IMR-90 (cell line): Measurements from ENCODE around the gene COX5B. TPM values are rescaled to one million over a fixed set of nuclear protein-coding genes. Genes with fewer than 3 reads are reported as not detected.

Experiments
- ATAC-seq: fragments of 200-7000 bp; cut with Tn5 transposase; 2 replicates; pipeline ENCODE4 v1.9.1; 2020; ENCODE audit warnings: low read depth, mild to moderate bottlenecking, moderate library complexity
- BruUV-seq: library from RNA; stranded (reverse); fragments of 400-500 nt; replicated peaks from 2 replicates; lab custom pipeline; 2021; lab: Mats Ljungman, UMichigan
- CTCF ChIA-PET: fragments of 300-600 bp; formaldehyde crosslinking; extraction: SDS; loops from one replicate; lab custom pipeline; 2021; ENCODE audit warnings: antibody characterized with exemption; lab: Yijun Ruan, JAX
- POLR2A ChIA-PET: fragments of 300-600 bp; sonication (Branson Sonifier 250); formaldehyde crosslinking; loops from one replicate; lab custom pipeline; 2022; ENCODE audit warnings: antibody characterized with exemption; ENCODE audit not compliant: unreplicated experiment; lab: Charles Lee
- DNase-seq: peaks from one replicate; pipeline ENCODE4 v3.0.0; 2013
- H2AFZ ChIP-seq: replicated peaks from 2 replicates; pipeline ENCODE3; 2013; ENCODE audit warnings: low read length, mild to moderate bottlenecking; ENCODE audit not compliant: poor library complexity
- H2AK5ac ChIP-seq: 2 replicates; pipeline ENCODE4 v1.6.1; 2013; ENCODE audit warnings: low read depth, low read length, inconsistent platforms
- H2AK9ac ChIP-seq: replicated peaks from 2 replicates; pipeline ENCODE3; 2013; ENCODE audit warnings: mild to moderate bottlenecking, low read depth, low read length, moderate library complexity; ENCODE audit not compliant: poor library complexity
- H2BK120ac ChIP-seq: 2 replicates; pipeline ENCODE4 v1.6.1; 2013; ENCODE audit warnings: low read depth, low read length, inconsistent platforms
- H2BK15ac ChIP-seq: 3 replicates; pipeline ENCODE4 v1.6.1; 2013; ENCODE audit warnings: low read depth, low read length, inconsistent platforms
- H2BK20ac ChIP-seq: 2 replicates; pipeline ENCODE4 v1.6.1; 2013; ENCODE audit warnings: low read depth, mild to moderate bottlenecking, inconsistent platforms, low read length, moderate library complexity
- H2BK5ac ChIP-seq: 2 replicates; pipeline ENCODE4 v1.6.1; 2013; ENCODE audit warnings: mild to moderate bottlenecking, low read depth, low read length, inconsistent platforms; ENCODE audit not compliant: poor library complexity, severe bottlenecking
- H3K14ac ChIP-seq: replicated peaks from 2 replicates; pipeline ENCODE4 v1.6.1; 2013; ENCODE audit warnings: low read depth, low read length, inconsistent platforms
- H3K18ac ChIP-seq: 2 replicates; pipeline ENCODE4 v1.6.1; 2013; ENCODE audit warnings: low read depth, low read length, control low read depth
- H3K23ac ChIP-seq: 2 replicates; pipeline ENCODE4 v1.6.1; 2013; ENCODE audit warnings: low read depth, low read length, inconsistent platforms
- H3K27ac ChIP-seq: 2 replicates; pipeline ENCODE4 v1.5.1; 2013; ENCODE audit warnings: mild to moderate bottlenecking, control low read depth, low read length; ENCODE audit not compliant: insufficient read depth
- H3K27me3 ChIP-seq: 2 replicates; pipeline ENCODE4 v1.6.1; 2013; ENCODE audit warnings: low read length; ENCODE audit not compliant: control insufficient read depth, insufficient read depth
- H3K36me3 ChIP-seq: 2 replicates; pipeline ENCODE4 v1.6.1; 2013; ENCODE audit warnings: low read length, mixed read lengths; ENCODE audit not compliant: control insufficient read depth, insufficient read depth
- H3K4ac ChIP-seq: 2 replicates; pipeline ENCODE4 v1.6.1; 2013; ENCODE audit warnings: low read depth, low read length, inconsistent platforms
- H3K4me1 ChIP-seq: 2 replicates; pipeline ENCODE4 v1.6.1; 2013; ENCODE audit warnings: low read length, mixed read lengths; ENCODE audit not compliant: control insufficient read depth, insufficient read depth
- H3K4me2 ChIP-seq: 2 replicates; pipeline ENCODE4 v1.6.1; 2013; ENCODE audit warnings: low read depth, mild to moderate bottlenecking, control low read depth, low read length, moderate library complexity
- H3K4me3 ChIP-seq: 2 replicates; pipeline ENCODE4 v1.5.1; 2013; ENCODE audit warnings: low read depth, mild to moderate bottlenecking, control low read depth, low read length, moderate library complexity; ENCODE audit not compliant: insufficient read depth
- H3K56ac ChIP-seq: 2 replicates; pipeline ENCODE4 v1.6.1; 2013; ENCODE audit warnings: low read length, inconsistent platforms; ENCODE audit not compliant: insufficient read depth; ENCODE audit errors: extremely low read depth
- H3K79me1 ChIP-seq, 2 experiments: 2 replicates each; pipeline ENCODE4 v1.6.1; 2013; ENCODE audit warnings: low read length in 2 of 2, inconsistent platforms in 1 of 2, low read depth in 1 of 2
- H3K9ac ChIP-seq: 2 replicates; pipeline ENCODE4 v1.6.1; 2013; ENCODE audit warnings: low read depth, low read length, control low read depth
- H3K9me1 ChIP-seq: 2 replicates; pipeline ENCODE4 v1.6.1; 2013; ENCODE audit warnings: low read length, inconsistent platforms; ENCODE audit not compliant: insufficient read depth
- H3K9me3 ChIP-seq: 2 replicates; pipeline ENCODE4 v1.6.1; 2013; ENCODE audit warnings: low read length; ENCODE audit not compliant: control insufficient read depth, insufficient read depth
- H4K20me1 ChIP-seq: 2 replicates; pipeline ENCODE4 v1.6.1; 2013; ENCODE audit warnings: low read length, inconsistent platforms; ENCODE audit not compliant: insufficient read depth
- H4K5ac ChIP-seq: 2 replicates; pipeline ENCODE4 v1.6.1; 2013; ENCODE audit warnings: mild to moderate bottlenecking, low read depth, low read length, control low read depth
- H4K8ac ChIP-seq, 2 experiments: 2 replicates each; pipeline ENCODE4 v1.6.1; 2013; ENCODE audit warnings: low read depth in 2 of 2, low read length in 2 of 2, control low read depth in 1 of 2, inconsistent platforms in 1 of 2
- H4K91ac ChIP-seq: 2 replicates; pipeline ENCODE4 v1.6.1; 2013; ENCODE audit warnings: low read depth, low read length, inconsistent platforms; ENCODE audit not compliant: insufficient read depth
- BHLHE40 ChIP-seq: fragments of 150-350 bp; IDR thresholded peaks from 2 replicates; pipeline ENCODE4 v1.6.1; 2016; ENCODE audit warnings: mild to moderate bottlenecking, low read depth, low read length
- CHD1 ChIP-seq: IDR thresholded peaks from 2 replicates; pipeline ENCODE4 v1.6.1; 2012; ENCODE audit warnings: low read depth, low read length, improper control_type of control experiment
- CTCF ChIP-seq: conservative IDR thresholded peaks from 2 replicates; pipeline ENCODE4 v1.5.1; 2012; ENCODE audit warnings: mild to moderate bottlenecking, low read depth, low read length, improper control_type of control experiment
- ELK1 ChIP-seq: fragments of 150-350 bp; IDR thresholded peaks from 2 replicates; pipeline ENCODE4 v1.6.1; 2016; ENCODE audit warnings: low read depth, mild to moderate bottlenecking, low read length, moderate library complexity, borderline replicate concordance
- FOS ChIP-seq: fragments of 150-350 bp; IDR thresholded peaks from 2 replicates; pipeline ENCODE4 v1.6.1; 2016; ENCODE audit warnings: low read depth, low read length
- MAZ ChIP-seq: IDR thresholded peaks from 2 replicates; pipeline ENCODE4 v1.6.1; 2012; ENCODE audit warnings: low read depth, mild to moderate bottlenecking, low read length, improper control_type of control experiment, moderate library complexity, borderline replicate concordance
- MXI1 ChIP-seq: IDR thresholded peaks from 2 replicates; pipeline ENCODE4 v1.6.1; 2012; ENCODE audit warnings: low read depth, mild to moderate bottlenecking, low read length, moderate library complexity, borderline replicate concordance
- NFE2L2 ChIP-seq: fragments of 150-350 bp; IDR thresholded peaks from 2 replicates; pipeline ENCODE4 v1.6.1; 2016; ENCODE audit warnings: low read depth, mild to moderate bottlenecking, low read length
- POLR2A ChIP-seq: IDR thresholded peaks from 2 replicates; pipeline ENCODE4 v1.6.1; 2012; ENCODE audit warnings: mild to moderate bottlenecking, low read depth, low read length
- RAD21 ChIP-seq: IDR thresholded peaks from 2 replicates; pipeline ENCODE4 v1.6.1; 2012; ENCODE audit warnings: low read length, improper control_type of control experiment
- RFX5 ChIP-seq: IDR thresholded peaks from 2 replicates; pipeline ENCODE4 v1.8.0; 2012; ENCODE audit warnings: low read depth, mild to moderate bottlenecking, low read length, moderate library complexity
- SMC3 ChIP-seq: fragments of 150-350 bp; IDR thresholded peaks from 2 replicates; pipeline ENCODE4 v1.6.1; 2016; ENCODE audit warnings: low read depth, mild to moderate bottlenecking, antibody characterized with exemption, low read length, moderate library complexity
- WGBS, 2 experiments: methylation state at CpG; one replicate each; pipeline versions ENCODE4 v1.1.5 to v1.1.7; 2013; ENCODE audit warnings: missing lambda C conversion rate in 2 of 2; ENCODE audit not compliant: insufficient read length in 1 of 2; ENCODE audit errors: extremely low coverage in 2 of 2; 5-methylcytosine and 5-hydroxymethylcytosine counted together
- dilution Hi-C: fragments of 300-500 bp; cut with HindIII; formaldehyde crosslinking; loops from one replicate; pipeline ENCODE4 v1.14.3; 2018; ENCODE audit warnings: low sequenced_read_pairs; ENCODE audit not compliant: unreplicated experiment
- in situ Hi-C: fragments of 300-500 bp; cut with MboI; formaldehyde crosslinking; loops from 3 replicates; pipeline ENCODE4 v1.14.3; 2019; ENCODE audit warnings: low sequenced_read_pairs, inconsistent platforms, mixed read lengths
- intact Hi-C: fragments of 100-400 bp; cut with micrococcal nuclease; formaldehyde crosslinking; loops from 2 replicates; pipeline ENCODE4 v1.10.0; 2022
- polyA plus RNA-seq, 3 experiments: library from polyadenylated mRNA; depleted of rRNA; stranded (reverse); fragments of >200 nt; gene quantifications; 2 replicates each; pipeline ENCODE4 v1.2.3, GENCODE V29; 2012; ENCODE audit warnings: low replicate concordance in 1 of 3
- total RNA-seq: library from RNA; depleted of rRNA; stranded (reverse); fragments of >200 nt; gene quantifications from 2 replicates; pipeline ENCODE4 v1.2.3, GENCODE V29; 2012

The COX5B gene
- total and polyA plus RNA-seq, 2 of the 4 experiments (the other 2 are of a cell fraction), result 140 to 272 TPM

GRCh38 chr2:97675430-97676113, 29.7 kb downstream of the COX5B start:
- ChIA-PET CTCF (interaction anchor here (1.5 kb wide), 1 partner anchor 11 kb away, joined by 4 read pairs; the partner anchor contains the start of gene ACTR1B), POLR2A (interaction anchor here (0.6 kb wide), 1 partner anchor 26 kb away, joined by 3 read pairs; no protein-coding TSS in a partner anchor)
- H2AK5ac ChIP-seq, result no peak overlapping the region
- in situ Hi-C loops (no loop called here), dilution Hi-C loops (no loop called here), intact Hi-C loops (no loop called here)
- H2BK20ac ChIP-seq, result no peak overlapping the region
- no peaks in the 10 kb centered on the region for H3K27me3 ChIP-seq
- H3K9me1 ChIP-seq, result 0 out of 2 replicates have a peak, but pooled peaks cover 3% of the 10 kb centered on the region
- no peak overlapping the region for H3K27ac ChIP-seq
- H2AK9ac ChIP-seq, result no peak overlapping the region
- no peak overlapping the region for H3K9ac ChIP-seq
- H2BK5ac ChIP-seq, result no peak overlapping the region
- peaks cover 2% of the 10 kb centered on the region; the same call in 1 of the 2 replicates for H3K4me1 ChIP-seq
- ATAC-seq (no peak), DNase-seq (no peak)
- H3K4ac ChIP-seq, result no peak overlapping the region
- BruUV-seq, result no TSS peak
- H2BK120ac ChIP-seq, result no peak overlapping the region
- H3K4me3 ChIP-seq, result no peak overlapping the region
- H3K79me1 ChIP-seq, result no peaks in the 10 kb centered on the region
- H3K4me2 ChIP-seq, result no peak overlapping the region
- H3K56ac ChIP-seq, result no peak overlapping the region
- no peak overlapping the region for H4K5ac ChIP-seq
- H4K20me1 ChIP-seq, result no peaks in the 10 kb centered on the region
- no peak overlapping the region for H4K91ac ChIP-seq
- no CpG with 5 or more reads among the region's 5 CpGs for WGBS, 2 experiments
- no peak overlapping the region for H3K18ac ChIP-seq
- H2AFZ ChIP-seq, result no peak overlapping the region
- no peak overlapping the region for H2BK15ac ChIP-seq
- no peak for TF ChIP-seq CHD1
- TF ChIP-seq ELK1, result no peak
- no peak for TF ChIP-seq MAZ
- TF ChIP-seq NFE2L2, result no peak
- no peak for TF ChIP-seq RAD21
- no peak for TF ChIP-seq POLR2A
- TF ChIP-seq CTCF, result no peak
- TF ChIP-seq RFX5, result no peak
- TF ChIP-seq MXI1, result no peak
- no peak for TF ChIP-seq BHLHE40
- TF ChIP-seq FOS, result no peak
- no peak for TF ChIP-seq SMC3
- no peaks in the 10 kb centered on the region for H3K36me3 ChIP-seq
- H4K8ac ChIP-seq, result no peak overlapping the region
- no peak overlapping the region for H3K14ac ChIP-seq
- H3K23ac ChIP-seq, result no peak overlapping the region
- H3K9me3 ChIP-seq, result no peaks in the 10 kb centered on the region
